Fibroblast of mammary gland (primary cell): ENCODE results near the gene AFF2.

ENCODE experiments used
- DNase-seq: peaks from one replicate; pipeline ENCODE4 v3.0.0-alpha.2; 2010; ENCODE audit warnings: low read depth
- H3K4me3 ChIP-seq: 2 replicates; pipeline ENCODE4 v1.5.1; 2011; ENCODE audit warnings: low read depth, mild to moderate bottlenecking, low read length, moderate library complexity; ENCODE audit not compliant: control insufficient read depth
- CTCF ChIP-seq: conservative IDR thresholded peaks from 2 replicates; pipeline ENCODE4 v1.5.1; 2011; ENCODE audit warnings: low read depth, low read length, inconsistent platforms; ENCODE audit not compliant: control insufficient read depth, insufficient read depth

AFF2 gene

GRCh38 chrX:148574237-148574973 lies 74.0 kb downstream of the AFF2 start:
- no peak overlapping the region for H3K4me3 ChIP-seq
- DNase-seq, result no peak
- no peak for TF ChIP-seq CTCF

- no peak for TF ChIP-seq CTCF
- no peak overlapping the region for H3K4me3 ChIP-seq
- no peak for DNase-seq
These were observed 76.0 kb downstream of the AFF2 start for GRCh38 chrX:148576396-148576795.

DNA sequence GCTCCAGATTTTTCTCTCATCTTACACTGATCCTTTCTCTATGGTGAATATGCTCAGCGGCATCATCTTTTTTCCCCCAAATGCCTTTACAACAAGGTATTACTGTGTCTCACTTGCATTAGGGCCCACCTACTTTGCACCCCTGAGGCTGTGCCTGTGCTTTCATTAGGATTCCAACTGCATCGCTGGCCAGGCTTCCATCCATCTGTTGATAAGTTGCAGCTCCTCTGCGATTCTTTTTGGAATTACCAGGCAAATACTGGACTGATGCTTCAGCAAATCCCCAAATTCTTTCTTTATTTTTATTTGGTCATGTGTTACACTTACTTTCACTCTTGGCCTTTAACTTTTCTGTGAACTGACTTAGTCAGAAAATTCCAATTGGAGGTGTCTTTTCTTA lies 77.3 kb downstream of the AFF2 start:
- no peak for TF ChIP-seq CTCF
- H3K4me3 ChIP-seq, result no peak overlapping the region
- DNase-seq, result no peak

DNA sequence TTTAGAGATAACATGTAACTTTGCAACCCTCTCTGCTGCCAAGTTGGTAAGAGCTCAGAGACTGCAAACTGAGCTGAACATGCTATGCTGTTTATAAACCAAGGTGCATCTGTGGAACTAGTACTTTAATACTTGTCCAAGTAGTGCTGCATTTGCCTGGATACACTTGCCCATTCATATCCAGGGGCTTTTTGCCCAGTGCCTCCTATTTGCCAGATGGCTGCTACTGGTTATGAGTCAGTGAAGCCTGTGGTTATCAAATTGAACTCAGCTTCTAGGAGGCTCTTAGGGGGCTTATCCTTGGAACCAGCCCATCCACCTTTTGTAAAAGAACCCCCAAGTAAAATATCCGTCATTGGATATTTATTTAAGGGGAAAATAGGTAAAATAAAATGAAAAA lies 79.6 kb downstream of the AFF2 start:
- no peak for DNase-seq
- H3K4me3 ChIP-seq, result no peak overlapping the region
- TF ChIP-seq CTCF, result no peak

DNA sequence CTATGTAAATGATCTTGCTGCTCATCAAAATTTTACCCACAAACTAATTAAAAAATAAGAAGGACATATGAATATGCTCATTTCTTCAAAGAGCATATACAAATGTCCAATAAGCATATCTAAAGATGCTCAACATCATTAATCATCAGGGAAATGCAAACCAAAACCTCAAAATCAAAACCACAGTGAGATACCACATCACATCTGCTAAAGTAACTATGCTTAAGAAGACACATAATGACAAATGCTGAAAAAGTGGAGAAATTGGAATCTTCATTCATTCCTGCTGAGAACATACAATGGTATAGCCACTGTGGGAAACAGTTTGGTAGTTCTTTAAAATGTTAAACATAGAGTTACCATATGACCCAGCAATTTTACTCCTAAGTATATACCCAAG lies 81.9 kb downstream of the AFF2 start:
- H3K4me3 ChIP-seq, result no peak overlapping the region
- DNase-seq, result no peak
- TF ChIP-seq CTCF, result no peak

DNA sequence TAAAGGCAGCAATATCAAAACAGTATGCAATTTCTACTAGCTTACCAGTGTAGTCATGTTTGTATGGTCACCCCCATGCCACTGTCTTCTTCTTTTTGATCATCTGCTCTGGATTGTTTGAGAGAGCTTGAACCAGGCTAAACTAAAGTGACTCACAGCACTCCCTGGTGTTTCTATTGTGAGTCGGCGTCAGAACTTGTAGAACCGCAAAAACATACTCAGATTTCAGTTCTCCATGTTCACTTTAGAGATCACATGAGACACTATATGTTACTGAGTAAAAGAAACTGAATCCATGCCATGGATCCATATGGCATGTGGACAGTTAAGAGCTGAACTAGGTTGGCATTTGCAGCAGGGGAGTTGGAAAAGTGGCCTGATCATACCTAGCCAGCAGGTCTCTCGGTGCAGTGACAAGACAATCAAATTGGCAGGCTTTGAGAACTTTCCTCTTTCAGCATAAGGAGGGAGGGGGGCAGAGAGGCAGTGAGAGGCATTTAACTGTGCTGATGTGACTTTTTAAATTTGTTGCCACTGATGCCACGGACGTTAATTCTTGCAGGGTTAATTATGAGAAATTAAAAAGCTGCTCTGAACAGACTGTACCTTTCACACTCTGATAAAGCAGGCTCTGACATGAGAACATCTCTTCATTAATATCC lies 88.4 kb downstream of the AFF2 start:
- DNase-seq, result no peak
- H3K4me3 ChIP-seq, result no peak overlapping the region
- TF ChIP-seq CTCF, result no peak

DNA sequence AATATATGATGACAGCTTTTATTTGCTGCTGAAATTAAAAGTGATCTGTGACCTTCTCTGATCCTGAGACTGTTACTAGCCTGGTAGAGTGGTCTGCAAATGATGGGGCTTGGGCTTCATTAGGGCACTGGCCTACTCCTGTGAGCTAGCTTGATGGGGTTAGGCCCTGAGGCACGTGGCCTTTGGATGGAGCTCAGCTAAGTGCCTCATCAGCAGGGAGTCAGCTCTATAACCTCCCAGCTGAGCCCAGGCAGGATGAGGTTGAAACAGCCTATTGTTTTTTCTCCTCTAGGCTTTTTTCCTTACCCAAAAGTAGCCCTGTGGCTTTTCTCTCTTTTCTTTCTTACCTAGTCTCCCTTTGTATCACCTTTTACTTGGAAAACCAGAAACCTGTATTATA lies 92.2 kb downstream of the AFF2 start:
- TF ChIP-seq CTCF, result no peak
- DNase-seq, result no peak
- no peak overlapping the region for H3K4me3 ChIP-seq
